HepG2 (cell line): Measurements from ENCODE around the gene HELZ. TPM values are rescaled to one million over a fixed set of nuclear protein-coding genes. Genes with fewer than 3 reads are reported as not detected.

Experiments used
- ARNT2 ChIP-seq: sonication (generic); formaldehyde crosslinking; IDR thresholded peaks from 2 replicates; pipeline ENCODE4 v1.8.0; 2022; ENCODE audit warnings: mild to moderate bottlenecking, low read depth, missing genetic modification reagents, moderate library complexity
- CBX1 ChIP-seq: IDR thresholded peaks from one replicate; pipeline ENCODE4 v1.6.1; 2016; ENCODE audit warnings: antibody characterized with exemption, low read depth
- CEBPG ChIP-seq: IDR thresholded peaks from 2 replicates; pipeline ENCODE4 v1.6.1; 2016
- FOXC1 ChIP-seq: sonication (generic); formaldehyde crosslinking; IDR thresholded peaks from 2 replicates; pipeline ENCODE4 v1.8.0; 2022; ENCODE audit warnings: mild to moderate bottlenecking, missing genetic modification reagents, borderline replicate concordance
- KAT7 ChIP-seq: IDR thresholded peaks from 2 replicates; pipeline ENCODE4 v1.6.1; 2018; ENCODE audit warnings: borderline replicate concordance, missing compliant biosample characterization
- RAD51 ChIP-seq: fragments of 450-650 bp; IDR thresholded peaks from 2 replicates; pipeline ENCODE4 v1.6.1; 2016; ENCODE audit warnings: borderline replicate concordance
- RBM22 ChIP-seq: fragments of 200-400 bp; formaldehyde crosslinking; optimal IDR thresholded peaks from 2 replicates; pipeline ENCODE3; 2017; ENCODE audit warnings: mild to moderate bottlenecking, low read length, moderate library complexity
- SMAD1 ChIP-seq: sonication (generic); formaldehyde crosslinking; IDR thresholded peaks from 2 replicates; pipeline ENCODE4 v1.4.0; 2020; ENCODE audit warnings: missing genetic modification reagents, low read depth, mild to moderate bottlenecking, borderline replicate concordance
- ZKSCAN5 ChIP-seq: sonication (generic); formaldehyde crosslinking; IDR thresholded peaks from 2 replicates; pipeline ENCODE4 v1.5.1; 2020; ENCODE audit warnings: mild to moderate bottlenecking, missing genetic modification reagents
- ZNF224 ChIP-seq: sonication (generic); formaldehyde crosslinking; IDR thresholded peaks from 2 replicates; pipeline ENCODE4 v1.5.0; 2020; ENCODE audit warnings: mild to moderate bottlenecking, missing genetic modification reagents
- ZNF251 ChIP-seq: sonication (generic); formaldehyde crosslinking; IDR thresholded peaks from 2 replicates; pipeline ENCODE4 v1.9.0; 2021; ENCODE audit warnings: mild to moderate bottlenecking, missing genetic modification reagents
- ZNF3 ChIP-seq: IDR thresholded peaks from 2 replicates; pipeline ENCODE4 v1.7.0; 2017; ENCODE audit warnings: inconsistent platforms
- polyA plus RNA-seq, 8 experiments: library from polyadenylated mRNA; depleted of rRNA in 3 of 8; stranded (reverse) in 7 of 8; unstranded in 1 of 8; fragments of >200 nt; fragmentation: Illumina TruSeq in 4 of 8; extraction: Trizol in 4 of 8; gene quantifications; 2 replicates each; pipeline versions ENCODE4 v1.2.1 to v1.2.3, GENCODE V29; 2011 to 2016; ENCODE audit warnings: low read depth in 4 of 8, missing spikeins in 1 of 8, mixed read lengths in 1 of 8; ENCODE audit not compliant: insufficient read depth in 1 of 8
- total RNA-seq, 5 experiments: library from RNA; depleted of rRNA; stranded (reverse); fragments of >200 nt; fragmentation: Illumina TruSeq; extraction: Trizol; gene quantifications; 2 replicates each; pipeline ENCODE4 v1.2.3, GENCODE V29; 2016; ENCODE audit warnings: low read depth in 1 of 5
- TF ChIP-seq, protein P1 (sequence below): sonication (generic); formaldehyde crosslinking; IDR thresholded peaks from 2 replicates; pipeline ENCODE4 v1.5.0; 2020; ENCODE audit warnings: missing genetic modification reagents, mild to moderate bottlenecking, borderline replicate concordance
- TF ChIP-seq, protein P2 (sequence below): sonication (generic); formaldehyde crosslinking; IDR thresholded peaks from 2 replicates; pipeline ENCODE4 v1.5.0; 2020; ENCODE audit warnings: missing genetic modification reagents, mild to moderate bottlenecking, borderline replicate concordance
- TF ChIP-seq, protein P3 (sequence below): sonication (generic); formaldehyde crosslinking; conservative IDR thresholded peaks from 2 replicates; pipeline ENCODE4 v1.4.0; 2020; ENCODE audit warnings: missing genetic modification reagents
- TF ChIP-seq, protein P4 (sequence below): sonication (generic); formaldehyde crosslinking; IDR thresholded peaks from 2 replicates; pipeline ENCODE4 v1.5.0; 2020; ENCODE audit warnings: missing genetic modification reagents
- TF ChIP-seq, protein P5 (sequence below): sonication (generic); formaldehyde crosslinking; IDR thresholded peaks from 2 replicates; pipeline ENCODE4 v1.8.1; 2023; ENCODE audit warnings: mild to moderate bottlenecking, missing genetic modification reagents
- TF ChIP-seq, protein P6 (sequence below): sonication (generic); formaldehyde crosslinking; IDR thresholded peaks from 2 replicates; pipeline ENCODE4 v1.4.0; 2020; ENCODE audit warnings: low read depth, mild to moderate bottlenecking, missing genetic modification reagents

HELZ gene
- total and polyA plus RNA-seq, 2 of the 13 experiments (the other 11 are each of a cell fraction or from before 2014, with no cell fraction given) = 35.3 to 52.4 TPM

DNA sequence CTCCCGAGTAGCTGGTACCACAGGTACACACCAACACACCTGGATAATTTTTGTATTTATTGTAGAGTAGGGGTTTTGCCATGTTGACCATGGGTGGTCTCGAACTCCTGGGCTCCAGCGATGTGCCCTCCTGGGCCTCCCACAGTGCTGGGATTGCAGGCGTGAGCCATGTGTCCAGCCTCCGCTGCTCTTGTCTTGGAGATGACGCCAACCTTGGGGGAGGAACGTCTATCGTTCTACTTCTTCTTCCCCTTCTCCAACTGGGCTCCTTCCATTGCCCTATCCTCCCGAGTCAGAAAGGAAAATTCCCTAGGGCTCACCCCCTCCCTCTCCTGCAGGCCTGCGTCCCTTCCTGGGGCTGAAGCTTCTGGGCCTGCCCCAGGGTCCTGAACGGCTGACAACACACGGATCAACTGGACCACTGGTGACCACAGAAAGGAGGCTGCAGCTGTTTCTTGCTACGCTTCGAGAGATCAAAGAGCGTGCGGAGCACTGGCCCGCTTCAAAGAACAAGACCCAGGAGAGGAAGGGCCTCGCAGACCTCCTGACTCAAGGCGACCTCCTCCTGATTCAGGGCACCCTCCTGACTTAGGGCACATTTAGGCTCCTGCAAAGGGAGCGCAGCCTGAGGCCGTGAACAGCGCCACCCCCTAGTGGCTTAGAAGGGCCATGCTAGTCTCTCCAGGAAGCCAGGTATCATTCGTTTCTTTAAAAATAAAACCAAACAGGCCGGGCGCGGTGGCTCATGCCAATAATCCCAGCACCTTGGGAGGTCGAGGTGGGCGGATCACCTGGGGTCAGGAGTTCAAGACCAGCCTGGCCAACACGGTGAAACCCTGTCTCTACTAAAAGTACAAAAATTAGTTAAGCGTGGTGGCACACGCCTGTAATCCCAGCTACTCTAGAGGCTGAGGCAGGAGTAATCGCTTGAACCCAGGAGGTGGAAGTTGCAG, 48.5 kb upstream of the HELZ start (continued):
- TF ChIP-seq, protein P1, sequence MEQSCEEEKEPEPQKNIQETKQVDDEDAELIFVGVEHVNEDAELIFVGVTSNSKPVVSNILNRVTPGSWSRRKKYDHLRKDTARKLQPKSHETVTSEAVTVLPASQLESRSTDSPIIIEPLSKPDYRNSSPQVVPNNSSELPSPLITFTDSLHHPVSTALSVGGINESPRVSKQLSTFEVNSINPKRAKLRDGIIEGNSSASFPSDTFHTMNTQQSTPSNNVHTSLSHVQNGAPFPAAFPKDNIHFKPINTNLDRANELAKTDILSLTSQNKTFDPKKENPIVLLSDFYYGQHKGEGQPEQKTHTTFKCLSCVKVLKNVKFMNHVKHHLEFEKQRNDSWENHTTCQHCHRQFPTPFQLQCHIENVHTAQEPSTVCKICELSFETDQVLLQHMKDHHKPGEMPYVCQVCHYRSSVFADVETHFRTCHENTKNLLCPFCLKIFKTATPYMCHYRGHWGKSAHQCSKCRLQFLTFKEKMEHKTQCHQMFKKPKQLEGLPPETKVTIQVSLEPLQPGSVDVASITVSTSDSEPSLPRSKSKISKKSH = no peak
- TF ChIP-seq, protein P2, sequence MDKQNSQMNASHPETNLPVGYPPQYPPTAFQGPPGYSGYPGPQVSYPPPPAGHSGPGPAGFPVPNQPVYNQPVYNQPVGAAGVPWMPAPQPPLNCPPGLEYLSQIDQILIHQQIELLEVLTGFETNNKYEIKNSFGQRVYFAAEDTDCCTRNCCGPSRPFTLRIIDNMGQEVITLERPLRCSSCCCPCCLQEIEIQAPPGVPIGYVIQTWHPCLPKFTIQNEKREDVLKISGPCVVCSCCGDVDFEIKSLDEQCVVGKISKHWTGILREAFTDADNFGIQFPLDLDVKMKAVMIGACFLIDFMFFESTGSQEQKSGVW (CRISPR knock-in tag) = no peak
- TF ChIP-seq ZNF251 (CRISPR knock-in tag) = no peak
- TF ChIP-seq, protein P3, sequence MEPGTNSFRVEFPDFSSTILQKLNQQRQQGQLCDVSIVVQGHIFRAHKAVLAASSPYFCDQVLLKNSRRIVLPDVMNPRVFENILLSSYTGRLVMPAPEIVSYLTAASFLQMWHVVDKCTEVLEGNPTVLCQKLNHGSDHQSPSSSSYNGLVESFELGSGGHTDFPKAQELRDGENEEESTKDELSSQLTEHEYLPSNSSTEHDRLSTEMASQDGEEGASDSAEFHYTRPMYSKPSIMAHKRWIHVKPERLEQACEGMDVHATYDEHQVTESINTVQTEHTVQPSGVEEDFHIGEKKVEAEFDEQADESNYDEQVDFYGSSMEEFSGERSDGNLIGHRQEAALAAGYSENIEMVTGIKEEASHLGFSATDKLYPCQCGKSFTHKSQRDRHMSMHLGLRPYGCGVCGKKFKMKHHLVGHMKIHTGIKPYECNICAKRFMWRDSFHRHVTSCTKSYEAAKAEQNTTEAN = no peak
- TF ChIP-seq CBX1 = peak; percentile 61
- no peak for TF ChIP-seq KAT7
- TF ChIP-seq ARNT2 = 0 out of 2 replicates have a peak, but pooled peaks have one; percentile 37
- TF ChIP-seq, protein P4, sequence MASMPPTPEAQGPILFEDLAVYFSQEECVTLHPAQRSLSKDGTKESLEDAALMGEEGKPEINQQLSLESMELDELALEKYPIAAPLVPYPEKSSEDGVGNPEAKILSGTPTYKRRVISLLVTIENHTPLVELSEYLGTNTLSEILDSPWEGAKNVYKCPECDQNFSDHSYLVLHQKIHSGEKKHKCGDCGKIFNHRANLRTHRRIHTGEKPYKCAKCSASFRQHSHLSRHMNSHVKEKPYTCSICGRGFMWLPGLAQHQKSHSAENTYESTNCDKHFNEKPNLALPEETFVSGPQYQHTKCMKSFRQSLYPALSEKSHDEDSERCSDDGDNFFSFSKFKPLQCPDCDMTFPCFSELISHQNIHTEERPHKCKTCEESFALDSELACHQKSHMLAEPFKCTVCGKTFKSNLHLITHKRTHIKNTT (CRISPR knock-in tag) = no peak
- no peak for TF ChIP-seq SMAD1
- no peak for TF ChIP-seq ZNF224 (CRISPR knock-in tag)
- no peak for TF ChIP-seq CEBPG (CRISPR knock-in tag)
- no peak for TF ChIP-seq ZNF3
- TF ChIP-seq, protein P5, sequence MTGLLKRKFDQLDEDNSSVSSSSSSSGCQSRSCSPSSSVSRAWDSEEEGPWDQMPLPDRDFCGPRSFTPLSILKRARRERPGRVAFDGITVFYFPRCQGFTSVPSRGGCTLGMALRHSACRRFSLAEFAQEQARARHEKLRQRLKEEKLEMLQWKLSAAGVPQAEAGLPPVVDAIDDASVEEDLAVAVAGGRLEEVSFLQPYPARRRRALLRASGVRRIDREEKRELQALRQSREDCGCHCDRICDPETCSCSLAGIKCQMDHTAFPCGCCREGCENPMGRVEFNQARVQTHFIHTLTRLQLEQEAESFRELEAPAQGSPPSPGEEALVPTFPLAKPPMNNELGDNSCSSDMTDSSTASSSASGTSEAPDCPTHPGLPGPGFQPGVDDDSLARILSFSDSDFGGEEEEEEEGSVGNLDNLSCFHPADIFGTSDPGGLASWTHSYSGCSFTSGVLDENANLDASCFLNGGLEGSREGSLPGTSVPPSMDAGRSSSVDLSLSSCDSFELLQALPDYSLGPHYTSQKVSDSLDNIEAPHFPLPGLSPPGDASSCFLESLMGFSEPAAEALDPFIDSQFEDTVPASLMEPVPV (CRISPR knock-in tag) = no peak
- TF ChIP-seq RAD51 = no peak
- TF ChIP-seq RBM22 = no peak
- no peak for TF ChIP-seq ZKSCAN5 (CRISPR knock-in tag)
- TF ChIP-seq FOXC1 (CRISPR knock-in tag) = 0 out of 2 replicates have a peak, but pooled peaks have one; percentile 20
- TF ChIP-seq, protein P6, sequence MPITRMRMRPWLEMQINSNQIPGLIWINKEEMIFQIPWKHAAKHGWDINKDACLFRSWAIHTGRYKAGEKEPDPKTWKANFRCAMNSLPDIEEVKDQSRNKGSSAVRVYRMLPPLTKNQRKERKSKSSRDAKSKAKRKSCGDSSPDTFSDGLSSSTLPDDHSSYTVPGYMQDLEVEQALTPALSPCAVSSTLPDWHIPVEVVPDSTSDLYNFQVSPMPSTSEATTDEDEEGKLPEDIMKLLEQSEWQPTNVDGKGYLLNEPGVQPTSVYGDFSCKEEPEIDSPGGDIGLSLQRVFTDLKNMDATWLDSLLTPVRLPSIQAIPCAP (CRISPR knock-in tag) = no peak
